ENCODE measurements around the gene SUGP1.

Gene SUGP1

GRCh38 chr19:19234220-19234816 lies 86.0 kb downstream of the SUGP1 start:
- DNase-seq (ENCODE audit: low spot score), result no peak
- TF ChIP-seq CTCF (IDR thresholded peaks at IDR 0.05; ENCODE audit: extremely low read depth, missing control alignments), result no peak

GRCh38 chr19:19232261-19232721 lies 88.0 kb downstream of the SUGP1 start:
- DNase-seq (ENCODE audit: low spot score), result no peak

GRCh38 chr19:19230999-19231398 lies 89.3 kb downstream of the SUGP1 start:
- DNase-seq (ENCODE audit: low spot score), result no peak
- no peak for TF ChIP-seq CTCF (IDR thresholded peaks at IDR 0.05; ENCODE audit: extremely low read depth, missing control alignments)

More at GRCh38 chr19:19232261-19232721, 88.0 kb downstream of the SUGP1 start:
- no peak for TF ChIP-seq CTCF (IDR thresholded peaks at IDR 0.05; ENCODE audit: extremely low read depth, missing control alignments)

GRCh38 chr19:19229701-19230100 lies 90.6 kb downstream of the SUGP1 start:
- no peak for DNase-seq (ENCODE audit: low spot score)
- no peak for TF ChIP-seq CTCF (IDR thresholded peaks at IDR 0.05; ENCODE audit: extremely low read depth, missing control alignments)

GRCh38 chr19:19227217-19227616 lies 93.1 kb downstream of the SUGP1 start:
- no peak for DNase-seq (ENCODE audit: low spot score)
- no peak for TF ChIP-seq CTCF (IDR thresholded peaks at IDR 0.05; ENCODE audit: extremely low read depth, missing control alignments)

GRCh38 chr19:19226663-19227062 lies 93.6 kb downstream of the SUGP1 start:
- no peak for DNase-seq (ENCODE audit: low spot score)
- TF ChIP-seq CTCF (IDR thresholded peaks at IDR 0.05; ENCODE audit: extremely low read depth, missing control alignments), result no peak

GRCh38 chr19:19226204-19226603 lies 94.1 kb downstream of the SUGP1 start:
- DNase-seq (ENCODE audit: low spot score), result no peak
- TF ChIP-seq CTCF (IDR thresholded peaks at IDR 0.05; ENCODE audit: extremely low read depth, missing control alignments), result no peak
